Activated CD4-positive, alpha-beta T cell treated with anti-CD3 and anti-CD28 coated beads, Interleukin-10, Interleukin-2, amounts not matched to agents 100 ng/mL and 50 ng/mL, durations not matched to agents 16 hours and 8 hours (primary cell): ENCODE measurements around the gene RHOF.
"Not testable (repeated sequence)": the region's sequence is repeated elsewhere in the genome, so short reads cannot be mapped to it uniquely, and the experiment has no call there.

Experiments
- DNase-seq: peaks from one replicate; pipeline ENCODE4 v3.0.0-alpha.2; 2020

RHOF gene

DNA sequence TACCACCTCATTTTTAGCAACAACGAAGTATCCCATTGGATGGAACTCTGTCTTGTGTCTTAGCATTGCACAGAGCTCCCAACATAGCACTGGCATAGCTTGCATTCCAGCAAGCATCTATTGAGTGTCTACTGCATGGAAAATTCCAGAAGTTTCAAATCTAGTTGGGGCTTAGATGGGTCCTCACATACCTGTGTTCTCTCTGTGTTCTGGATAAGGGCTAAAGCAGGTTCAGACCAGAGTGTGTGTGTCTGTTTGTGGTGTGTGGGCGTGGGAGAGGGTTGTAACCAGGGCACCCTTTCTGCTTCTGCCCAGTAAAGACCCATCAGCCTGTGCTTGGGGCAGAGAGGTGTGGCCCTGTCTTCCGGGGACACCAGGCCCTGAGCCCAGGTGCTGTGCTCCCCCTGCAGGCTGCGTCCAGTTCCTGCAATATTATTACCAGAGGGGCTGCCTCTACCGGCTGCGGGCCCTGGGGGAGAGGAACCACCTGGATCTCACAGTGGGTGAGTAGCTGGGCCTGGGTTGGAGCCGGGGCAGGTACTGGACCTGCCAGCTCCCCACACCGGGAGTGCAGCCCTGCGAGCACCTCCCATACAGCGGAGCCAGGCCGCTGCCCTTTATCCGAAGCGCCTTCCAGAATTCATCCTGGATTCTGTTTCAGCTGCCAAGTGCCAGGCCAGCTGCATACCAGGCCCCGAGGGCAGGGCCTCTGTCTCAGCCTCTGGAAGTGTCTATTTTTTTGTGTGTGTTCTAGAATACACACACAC lies 20.3 kb downstream of the RHOF start:
- peak; percentile 88 for DNase-seq

DNA sequence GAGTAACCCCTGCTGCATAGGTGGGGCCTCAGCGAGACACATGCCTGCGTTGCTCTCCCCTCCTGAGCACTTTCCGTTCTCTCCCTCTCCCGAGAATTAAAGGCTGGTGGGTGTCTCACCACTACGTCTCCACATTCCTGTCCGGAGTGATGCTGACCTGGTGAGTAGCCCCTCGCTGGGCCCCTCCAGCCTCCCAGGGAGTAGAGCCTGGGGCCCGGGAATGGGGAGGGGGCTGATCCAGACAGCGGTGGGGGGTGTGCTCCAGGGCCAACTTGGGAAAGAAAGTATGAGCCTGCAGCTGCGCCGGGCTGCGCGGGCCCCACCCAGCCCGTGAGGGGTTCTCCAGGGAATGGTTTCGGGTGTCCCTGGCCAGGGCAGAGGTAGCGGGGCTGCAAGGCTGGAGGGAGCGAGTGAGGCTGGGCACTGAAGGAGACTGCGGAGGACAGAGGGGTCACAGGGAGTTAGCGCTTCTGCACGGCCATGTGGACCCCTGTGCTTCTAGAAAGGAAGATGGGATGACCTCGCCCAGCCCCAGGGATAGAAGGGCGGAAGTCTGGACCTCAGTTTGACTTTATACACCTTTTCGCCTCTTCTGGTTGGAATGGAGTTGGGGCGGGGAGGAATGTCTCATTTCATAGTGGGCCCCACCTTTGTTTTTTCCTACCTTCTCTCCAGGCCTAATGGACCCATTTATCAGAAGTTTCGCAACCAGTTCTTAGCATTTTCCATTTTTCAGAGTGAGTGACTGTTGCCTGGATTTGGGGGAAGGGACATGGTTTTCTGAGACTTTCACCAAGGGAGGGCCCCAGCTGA lies 22.5 kb downstream of the RHOF start:
- DNase-seq = no peak

DNA sequence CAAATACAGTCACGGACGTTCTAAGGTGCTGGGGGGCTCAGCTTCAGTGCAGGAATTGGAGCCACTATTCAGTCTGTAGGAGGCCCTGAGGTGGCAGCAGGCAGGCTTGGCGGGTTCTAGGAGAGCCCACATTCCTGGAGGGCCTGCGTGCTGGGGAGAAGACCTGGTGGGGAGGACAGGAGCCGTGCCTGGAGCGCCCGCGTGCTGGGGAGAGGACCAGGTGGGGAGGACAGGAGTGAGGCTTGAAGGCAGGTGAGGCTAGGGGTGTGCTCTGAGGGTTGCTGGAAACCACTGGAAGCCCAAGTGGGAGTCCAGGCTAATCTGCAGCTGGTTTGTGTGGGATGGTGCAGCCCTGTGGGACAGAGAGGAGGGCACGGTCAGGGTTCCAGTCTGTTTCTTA lies 23.1 kb downstream of the RHOF start:
- no peak for DNase-seq

DNA sequence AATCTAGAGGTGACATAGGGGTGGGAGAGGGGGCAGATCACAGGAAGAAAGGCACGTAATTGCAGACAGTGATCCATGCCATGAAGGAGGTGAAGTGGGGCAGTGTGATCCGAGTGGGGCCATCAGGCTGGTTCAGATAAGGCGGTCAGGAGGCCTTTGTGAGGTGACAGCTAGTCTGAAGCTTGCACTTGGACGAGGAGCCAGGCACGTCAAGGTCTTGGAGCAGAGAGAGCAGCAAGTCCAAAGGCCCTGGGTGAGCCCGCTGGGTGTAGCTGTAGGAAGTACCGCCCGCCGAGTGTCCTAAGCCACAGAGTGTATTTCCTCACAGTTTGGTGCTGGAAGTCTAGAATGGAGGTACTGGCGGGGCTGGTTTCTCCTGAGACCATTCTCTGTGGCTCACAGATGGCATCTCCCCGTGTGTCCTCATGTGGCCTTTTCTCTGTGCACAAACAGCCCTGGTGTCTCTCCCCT lies 23.6 kb downstream of the RHOF start:
- no peak for DNase-seq

DNA sequence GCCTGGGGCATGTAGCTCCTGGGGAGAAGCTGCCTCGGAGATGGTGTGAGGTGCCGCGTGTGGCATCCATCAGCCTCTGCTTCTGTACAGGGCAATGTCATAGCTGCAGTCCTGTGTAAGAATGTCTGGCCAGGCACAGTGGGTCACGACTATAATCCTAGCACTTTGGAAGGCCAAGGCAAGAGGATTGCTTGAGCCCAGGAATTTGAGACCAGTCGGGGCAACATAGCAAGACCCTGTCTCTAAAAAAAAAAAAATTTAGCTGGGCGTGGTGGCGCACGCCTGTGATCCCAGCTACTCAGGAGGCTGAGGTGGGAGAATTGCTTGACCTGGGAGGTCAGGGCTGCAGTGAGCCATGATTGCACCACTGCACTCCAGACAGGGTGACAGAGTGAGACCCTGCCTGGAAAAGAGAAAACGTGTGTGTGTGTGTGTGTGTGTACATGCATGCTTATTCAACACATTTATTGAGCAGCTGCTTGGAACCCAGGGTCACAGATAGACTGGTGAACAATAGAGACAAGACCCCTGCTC lies 24.1 kb downstream of the RHOF start:
- DNase-seq = no peak

DNA sequence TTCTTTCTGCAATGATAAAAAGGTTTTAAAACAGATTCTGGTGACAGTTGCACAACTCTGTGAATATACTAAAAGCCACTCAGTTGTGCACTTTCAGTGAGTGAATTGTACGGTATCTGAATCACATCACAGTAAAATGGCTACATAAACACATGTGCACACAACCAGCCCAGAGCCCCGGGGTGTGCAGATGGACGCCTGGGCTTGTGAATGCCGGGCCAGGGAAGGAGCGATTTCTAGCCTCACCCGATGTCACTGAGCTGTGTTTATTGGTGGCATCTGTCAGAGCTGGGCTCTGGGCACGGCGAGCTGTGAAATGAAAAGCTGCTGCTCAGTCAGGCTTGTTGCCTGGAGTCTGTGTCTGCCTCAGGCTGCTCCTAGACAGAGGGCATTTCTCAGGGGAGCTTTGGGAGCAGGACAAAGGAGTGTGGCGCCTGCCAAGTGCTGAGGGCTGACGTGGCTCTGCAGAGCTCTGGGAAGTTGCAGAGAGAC lies 25.9 kb downstream of the RHOF start:
- no peak for DNase-seq

DNA sequence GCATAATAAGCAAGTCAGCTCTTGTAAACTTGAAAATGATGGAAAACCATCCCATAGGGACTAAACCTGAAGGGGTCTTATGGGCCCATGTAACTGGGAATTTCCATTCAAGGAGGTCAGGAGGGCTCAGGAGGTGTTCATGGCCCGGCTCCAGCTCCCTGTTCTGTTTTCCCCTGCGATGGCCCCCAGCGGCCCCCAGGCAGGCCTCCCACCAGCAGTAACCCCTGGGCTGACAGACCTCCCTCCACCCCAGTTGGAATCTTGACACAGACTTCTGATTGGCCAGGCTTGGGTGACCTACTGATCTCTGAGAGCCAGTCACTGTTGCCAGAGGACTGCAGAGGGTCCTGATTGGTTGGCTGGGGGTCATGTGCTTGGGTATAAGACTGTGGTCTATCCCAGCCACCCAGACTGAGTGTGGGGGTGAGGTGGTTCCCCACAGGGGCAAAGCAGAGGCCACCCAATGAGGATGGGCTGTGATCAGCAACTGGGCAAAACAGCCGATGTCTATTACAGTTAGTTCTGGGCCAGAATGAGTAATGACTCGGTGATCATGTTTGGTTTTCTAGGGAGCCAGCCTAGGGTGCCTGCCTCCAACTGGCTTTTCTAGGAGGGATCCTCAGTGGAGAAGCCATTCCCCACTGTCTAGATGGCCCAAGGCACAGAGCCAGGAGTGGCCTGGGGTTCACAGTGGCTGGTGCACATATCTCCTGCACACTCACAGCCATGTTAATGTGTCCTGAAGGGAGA lies 27.0 kb downstream of the RHOF start:
- no peak for DNase-seq

DNA sequence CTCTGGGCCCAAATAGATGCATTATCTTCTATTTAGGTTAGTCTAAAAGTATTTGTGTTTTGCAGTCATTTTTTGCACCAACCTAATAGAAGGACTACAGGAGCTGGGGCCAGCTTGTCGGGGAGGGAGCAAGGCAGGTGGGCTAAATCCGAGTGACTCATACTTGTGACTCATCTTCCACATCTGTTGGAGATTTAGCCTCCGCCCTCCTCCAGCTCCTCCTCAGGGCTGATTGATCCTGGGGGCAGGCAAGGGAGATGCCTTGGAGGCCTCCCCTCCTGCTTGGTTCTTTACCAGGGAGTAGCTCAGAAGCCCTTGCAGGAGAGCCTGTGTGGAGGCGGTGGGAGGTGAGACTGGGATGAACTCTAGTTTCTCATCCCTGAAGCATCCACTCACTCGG lies 27.9 kb downstream of the RHOF start:
- DNase-seq = no peak

DNA sequence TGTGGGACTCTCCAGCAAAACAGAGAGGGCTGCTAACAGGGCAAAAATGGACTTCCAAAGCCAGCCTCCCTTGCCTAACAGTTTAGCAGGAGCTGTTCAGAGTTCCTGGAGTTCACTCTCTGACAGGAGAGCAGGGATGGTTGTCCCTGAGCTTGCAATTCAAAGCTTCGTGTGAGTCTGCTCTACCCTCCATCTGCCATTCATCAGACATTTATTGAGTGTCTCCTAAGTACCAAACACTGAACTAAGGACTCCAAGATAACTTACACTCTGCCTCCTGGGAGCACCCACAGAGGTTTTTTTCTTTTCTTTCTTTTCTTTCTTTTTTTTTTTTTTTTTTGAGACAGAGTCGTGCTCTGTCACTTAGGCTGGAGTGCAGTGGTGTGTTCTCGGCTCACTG lies 28.7 kb downstream of the RHOF start:
- DNase-seq = no peak

DNA sequence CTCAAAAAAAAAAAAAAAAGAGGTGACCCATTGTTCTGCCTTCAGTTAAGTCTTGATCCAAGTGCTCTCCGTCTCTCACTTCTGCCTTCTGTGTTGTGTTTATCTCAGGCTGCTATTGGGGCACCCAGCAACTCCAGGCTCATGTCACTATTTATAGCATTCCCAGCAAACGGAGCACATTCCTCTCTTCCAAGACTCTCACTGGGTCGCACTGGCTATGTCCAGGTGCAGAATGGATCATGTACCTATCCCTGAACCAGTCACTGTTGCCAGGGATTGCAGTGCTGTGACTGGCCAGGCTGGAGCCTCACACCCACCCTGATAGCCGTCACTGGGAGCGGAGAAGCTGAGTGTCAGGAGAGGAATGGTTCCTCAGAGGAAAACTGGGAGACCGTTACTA lies 31.2 kb downstream of the RHOF start:
- DNase-seq = no peak

DNA sequence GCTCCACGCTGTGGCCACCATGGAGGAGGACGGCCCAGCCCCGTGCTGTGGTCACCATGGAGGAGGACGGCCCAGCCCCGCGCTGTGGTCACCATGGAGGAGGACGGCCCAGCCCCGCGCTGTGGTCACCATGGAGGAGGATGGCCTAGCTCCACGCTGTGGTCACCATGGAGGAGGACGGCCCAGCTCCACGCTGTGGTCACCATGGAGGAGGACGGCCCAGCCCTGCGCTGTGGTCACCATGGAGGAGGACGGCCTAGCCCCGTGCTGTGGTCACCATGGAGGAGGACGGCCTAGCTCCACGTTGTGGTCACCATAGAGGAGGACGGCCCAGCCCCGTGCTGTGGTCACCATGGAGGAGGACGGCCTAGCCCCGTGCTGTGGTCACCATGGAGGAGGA lies 35.0 kb downstream of the RHOF start:
- not testable (repeated sequence) for DNase-seq

DNA sequence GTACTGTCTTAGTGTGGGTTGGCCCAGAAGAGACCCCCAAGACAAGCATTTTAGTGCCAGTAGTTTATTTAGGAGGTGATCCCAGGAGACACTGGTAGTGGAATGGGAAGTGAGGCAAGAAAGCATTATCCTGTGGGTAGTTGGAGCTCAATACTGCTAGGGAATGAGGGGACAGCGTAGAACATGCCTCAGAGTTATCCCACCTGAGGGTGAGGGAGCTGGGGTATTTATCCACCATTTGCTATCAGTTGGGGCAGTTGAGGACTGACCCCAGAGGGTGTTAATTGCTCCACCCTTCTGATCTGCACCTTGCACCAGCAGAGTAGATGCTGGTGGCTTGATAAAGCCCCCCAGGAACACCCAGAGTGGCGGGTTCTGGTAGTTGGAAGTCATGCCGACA lies 37.9 kb downstream of the RHOF start:
- no peak for DNase-seq

DNA sequence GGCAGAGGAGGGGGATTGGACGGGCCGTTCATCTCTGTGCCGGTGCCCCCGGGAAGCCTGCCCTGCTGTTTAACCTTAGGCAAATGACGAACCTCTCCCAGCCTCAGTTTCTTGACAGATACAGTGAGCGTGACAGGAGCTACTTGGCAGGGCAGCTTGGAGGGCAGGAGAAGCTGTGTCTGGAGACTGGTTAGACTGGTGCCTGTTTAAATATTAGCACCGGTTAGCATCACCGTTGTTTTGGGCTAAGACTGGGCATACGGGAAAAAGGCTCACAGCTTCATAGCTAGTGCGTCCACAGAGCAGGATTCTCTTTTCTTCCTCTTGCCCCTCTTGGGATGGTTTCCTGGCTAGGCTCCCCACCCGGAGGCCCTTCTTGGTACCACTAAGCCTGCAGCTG lies 38.7 kb downstream of the RHOF start:
- DNase-seq = no peak

DNA sequence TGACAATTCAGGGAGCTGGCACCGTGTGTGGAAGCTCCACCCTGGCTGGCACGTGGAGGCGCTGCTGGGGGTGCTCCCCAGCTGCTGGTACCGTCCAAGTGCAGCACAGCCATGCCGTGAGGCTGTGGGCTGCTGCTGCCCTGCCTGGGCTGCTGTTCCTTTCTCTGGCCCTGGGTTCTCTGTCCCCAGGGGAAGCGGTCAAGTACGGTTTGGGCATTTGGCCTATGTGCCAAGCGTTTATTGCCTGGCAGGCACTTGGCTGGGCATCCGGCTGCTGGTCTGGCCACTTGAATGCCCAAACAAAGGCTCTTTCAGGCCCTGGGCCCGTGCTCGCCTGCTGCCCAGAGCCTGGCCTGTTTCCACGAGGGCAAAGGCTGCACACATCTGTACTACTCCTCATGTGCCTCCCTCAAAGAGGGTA lies 39.6 kb downstream of the RHOF start:
- DNase-seq = no peak

DNA sequence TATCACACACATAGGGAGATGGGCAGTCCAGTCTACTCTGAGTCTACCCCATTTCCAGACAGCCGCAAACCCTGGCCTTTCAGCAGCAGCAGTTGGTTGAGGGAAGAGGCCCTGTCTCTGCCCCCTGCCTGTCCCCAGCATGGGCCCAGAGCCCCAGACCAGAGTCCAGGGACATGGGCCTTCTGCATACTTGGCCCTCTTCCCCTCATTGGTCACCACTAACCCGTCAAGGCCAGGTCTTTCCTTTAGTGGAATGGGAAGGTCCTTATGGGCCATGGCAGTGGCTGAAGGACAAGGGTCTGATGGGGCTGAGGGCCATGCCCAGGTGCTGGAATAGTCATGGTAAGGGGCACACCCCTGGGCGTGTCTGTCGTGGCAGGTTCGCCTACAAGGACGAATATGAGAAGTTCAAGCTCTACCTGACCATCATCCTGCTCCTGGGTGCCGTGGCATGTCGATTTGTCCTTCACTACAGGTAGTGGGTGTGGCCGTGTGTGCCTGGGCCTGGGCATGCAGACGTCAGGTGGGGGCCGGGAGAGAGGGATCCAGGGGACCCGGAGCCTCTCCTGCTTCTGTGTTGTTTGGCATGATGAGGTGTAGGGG lies 41.6 kb downstream of the RHOF start:
- DNase-seq = no peak

DNA sequence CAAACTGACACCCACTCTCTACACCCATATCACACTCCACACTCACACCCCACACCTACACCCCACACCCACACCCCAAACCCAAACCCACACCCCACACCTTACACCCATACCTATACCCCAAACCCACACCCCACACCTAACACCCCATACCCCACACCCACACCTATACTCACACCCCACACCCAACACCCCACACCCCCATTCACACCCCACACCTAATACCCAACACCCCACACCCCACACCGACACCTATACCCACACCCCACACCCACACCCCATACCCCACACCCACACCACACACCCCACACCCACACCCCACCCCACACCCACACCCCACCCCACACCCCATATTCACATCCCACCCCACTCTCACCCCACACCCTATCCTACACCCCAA lies 42.5 kb downstream of the RHOF start:
- DNase-seq = no peak

DNA sequence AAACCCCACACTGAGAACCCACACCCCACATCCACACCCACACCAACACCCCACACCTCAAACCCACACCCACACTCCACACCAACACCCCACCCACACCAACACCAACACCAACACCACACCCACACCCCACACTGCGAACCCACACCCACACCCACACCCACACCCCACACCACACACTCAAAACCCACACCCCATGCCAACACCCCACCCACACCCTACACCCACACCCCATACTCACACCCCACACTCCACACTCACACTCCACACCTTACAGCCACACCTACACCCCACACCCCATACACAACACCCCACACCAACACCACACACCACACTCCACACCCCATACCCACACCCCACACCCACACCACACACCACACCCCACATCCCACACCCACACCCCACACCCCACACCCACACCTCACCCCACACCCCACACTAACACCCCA lies 43.0 kb downstream of the RHOF start:
- DNase-seq = no peak

DNA sequence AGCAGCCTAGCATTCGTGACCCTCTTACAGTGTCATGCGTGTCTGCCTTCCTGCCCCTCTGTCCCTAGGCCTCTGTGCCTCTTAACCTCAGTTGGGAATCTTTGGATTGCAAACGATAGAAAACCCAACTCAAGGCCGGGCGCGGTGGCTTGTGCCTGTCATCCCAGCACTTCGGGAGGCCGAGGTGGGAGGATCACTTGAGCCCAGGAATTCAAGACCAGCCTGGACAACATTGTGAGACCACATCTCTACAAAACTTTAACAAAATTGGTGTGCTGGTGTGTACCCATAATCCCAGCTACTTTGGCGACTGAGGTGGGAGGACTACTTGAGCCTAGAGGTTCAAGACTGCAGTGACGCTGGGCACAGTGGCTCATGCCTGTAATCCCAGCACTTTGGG lies 44.2 kb downstream of the RHOF start:
- DNase-seq = no peak

DNA sequence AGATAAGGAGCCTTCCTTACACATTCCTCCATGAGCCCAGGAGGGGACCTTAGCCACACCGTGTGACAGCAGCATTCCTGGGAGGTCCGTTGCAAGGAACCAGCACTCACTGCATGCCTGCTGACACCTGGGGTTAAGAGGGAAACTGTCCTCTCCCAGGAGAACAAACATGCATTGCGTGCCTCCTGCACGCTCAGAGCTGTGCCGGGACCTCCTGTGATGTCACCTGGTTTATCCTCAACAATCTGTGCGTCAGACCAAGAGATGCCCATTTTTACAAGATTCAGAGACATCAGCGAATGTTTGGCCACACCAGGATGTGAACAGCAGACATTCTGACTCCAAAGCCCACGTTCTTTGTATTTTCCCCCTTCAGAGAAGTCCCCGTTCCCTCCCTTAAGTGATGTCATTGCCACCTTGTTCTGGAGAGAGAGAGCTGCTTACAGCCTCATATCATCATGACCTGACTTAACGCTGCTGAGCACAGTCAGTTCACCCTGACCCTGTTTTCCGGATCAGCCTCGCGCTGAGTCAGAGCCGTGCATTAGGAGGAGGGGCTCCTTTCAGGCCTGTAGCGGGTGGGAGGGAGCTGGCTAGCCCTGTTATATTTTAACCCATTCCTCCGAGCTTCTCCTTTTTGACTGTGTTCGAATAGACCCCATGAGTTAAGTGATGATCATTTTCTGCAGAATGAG lies 44.8 kb downstream of the RHOF start:
- DNase-seq = peak; percentile 48

DNA sequence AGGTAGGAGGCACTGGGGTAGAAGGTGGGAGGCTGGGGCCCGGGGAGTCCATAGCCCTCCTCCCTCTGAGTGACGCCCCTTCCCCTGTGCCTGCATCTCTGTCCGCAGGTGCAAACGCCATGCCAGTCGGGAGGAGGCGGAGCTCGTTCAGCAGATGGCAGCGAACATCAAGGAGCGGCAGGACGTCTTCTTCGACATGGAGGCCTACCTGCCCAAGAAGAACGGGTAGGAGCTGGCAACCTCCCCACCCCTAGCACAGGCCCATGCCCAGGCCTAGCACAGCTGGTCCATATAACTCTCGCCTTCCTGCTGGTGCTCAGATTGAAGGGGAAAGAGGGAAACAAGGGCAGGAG lies 45.3 kb downstream of the RHOF start:
- no peak for DNase-seq

DNA sequence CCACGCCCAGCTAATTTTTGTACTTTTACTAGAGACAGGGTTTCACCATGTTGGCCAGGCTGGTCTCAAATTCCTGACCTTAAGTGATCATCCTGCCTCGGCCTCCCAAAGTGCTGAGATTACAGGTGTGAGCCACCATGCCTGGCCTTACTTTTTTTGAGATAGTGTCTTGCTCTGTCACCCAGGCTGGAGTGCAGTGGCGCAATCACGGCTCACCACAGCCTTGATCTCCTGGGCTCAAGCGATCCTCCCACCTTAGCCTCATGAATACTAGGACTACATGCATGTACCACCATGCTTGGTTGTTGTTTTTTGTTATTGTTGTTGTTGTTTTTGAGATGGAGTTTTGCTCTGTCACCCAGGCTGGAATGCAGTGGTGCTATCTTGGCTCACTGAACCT lies 47.9 kb downstream of the RHOF start:
- DNase-seq = not testable (repeated sequence)

DNA sequence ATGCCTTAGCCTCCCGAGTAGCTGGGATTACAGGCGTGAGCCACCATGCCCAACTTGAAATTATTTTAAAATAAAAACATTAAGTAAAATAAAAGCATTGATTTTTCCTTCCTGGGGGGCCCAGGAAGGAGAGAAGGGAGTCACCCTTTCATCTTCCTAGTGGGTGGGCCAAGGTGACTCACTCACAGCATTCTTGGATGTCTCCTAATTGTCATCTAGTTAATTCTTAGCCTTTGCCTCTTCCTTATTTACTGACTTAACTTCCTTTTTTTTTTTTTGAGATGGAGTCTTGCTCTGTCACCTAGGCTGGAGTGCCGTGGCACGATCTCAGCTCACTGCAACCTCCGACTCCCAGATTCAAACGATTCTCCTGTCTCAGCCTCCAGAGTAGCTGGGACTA lies 51.7 kb downstream of the RHOF start:
- DNase-seq = no peak
